HK-2 (cell line): ENCODE measurements around the gene NRF1.

Source experiments
- DNase-seq: peaks from one replicate; pipeline ENCODE4 v3.0.0-alpha.2; 2018; ENCODE audit not compliant: unreplicated experiment

NRF1 gene

DNA sequence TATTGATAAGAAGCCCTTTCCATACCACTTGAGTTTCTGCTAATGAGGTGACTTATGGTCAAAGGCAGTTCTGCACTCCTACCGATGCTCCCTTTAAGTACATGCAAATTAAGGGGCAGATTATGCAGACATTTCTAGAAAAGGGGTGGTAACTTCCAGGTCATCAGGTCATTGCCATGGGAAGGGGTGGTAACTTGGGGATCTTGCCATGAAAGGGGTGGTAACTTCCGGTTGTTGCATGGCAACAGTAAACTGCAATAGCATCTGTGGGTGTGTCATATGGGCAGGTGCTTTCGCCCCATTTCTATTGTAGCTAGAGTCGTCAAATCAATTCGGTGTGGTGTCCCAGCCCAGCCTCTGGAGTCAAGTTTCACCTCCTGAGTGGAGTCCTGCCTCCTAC lies 190.4 kb downstream of the NRF1 start:
- no peak for DNase-seq

DNA sequence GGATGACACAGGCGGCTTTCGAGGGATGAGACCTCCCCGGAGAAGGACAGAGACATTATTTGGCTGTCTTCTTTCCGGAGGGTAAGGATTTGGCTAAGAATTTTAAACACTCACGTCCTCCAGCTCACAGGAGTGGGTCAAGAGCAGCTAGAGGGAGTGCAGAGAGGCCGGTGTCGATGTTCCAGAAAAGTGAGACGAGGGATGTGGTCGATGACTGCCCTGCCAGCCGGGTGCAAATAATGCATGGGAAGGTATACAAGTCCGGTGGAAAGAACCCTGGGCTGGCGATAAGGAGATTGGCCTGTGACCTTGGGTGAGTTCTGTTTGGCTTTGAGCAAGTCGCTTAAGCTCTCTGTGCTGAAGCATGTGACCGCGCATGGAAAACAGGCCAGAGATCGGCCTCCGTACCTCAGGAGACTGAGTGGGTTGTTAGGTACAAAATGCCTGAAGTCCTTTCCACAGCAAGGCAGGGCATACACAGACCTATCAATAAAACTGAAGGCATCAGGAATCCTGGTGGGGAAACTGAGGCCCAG lies 192.1 kb downstream of the NRF1 start:
- no peak for DNase-seq

DNA sequence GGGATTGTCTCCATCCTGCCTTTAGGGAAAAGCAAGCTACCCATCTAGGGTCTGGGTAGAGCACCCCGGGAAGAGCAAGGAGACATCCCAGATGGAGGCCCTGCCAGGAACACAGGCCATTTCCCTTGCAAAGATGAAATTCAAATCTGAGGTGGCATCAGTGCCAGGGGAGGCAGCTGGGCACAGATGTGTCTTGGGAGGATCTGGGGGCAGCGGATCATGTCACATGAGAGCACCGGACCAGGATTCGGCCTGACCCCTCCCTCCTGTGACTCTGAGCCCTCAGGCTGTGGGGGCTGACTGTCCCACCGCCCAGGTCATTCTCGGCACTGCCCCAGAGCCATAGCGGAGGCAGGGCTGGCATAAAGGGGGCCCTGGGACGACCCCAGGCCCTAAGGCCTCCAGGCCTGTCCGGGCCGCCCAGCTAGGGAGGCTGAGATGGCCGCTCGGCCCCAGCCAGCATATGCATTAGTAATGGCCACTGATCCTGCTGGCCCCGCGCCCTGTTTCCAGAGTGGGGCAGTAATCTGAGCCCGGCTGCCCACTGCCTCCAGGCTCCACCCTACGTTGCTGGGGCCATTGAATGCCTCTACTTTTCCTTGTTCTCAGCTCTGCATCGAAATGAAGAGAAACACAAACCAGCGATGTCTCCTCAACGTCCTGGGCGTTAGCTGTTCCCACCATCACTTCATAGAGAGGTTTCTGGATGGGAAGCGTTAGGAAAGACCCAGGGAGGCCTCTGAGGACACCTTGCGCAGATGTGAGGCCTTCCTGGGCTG lies 192.8 kb downstream of the NRF1 start:
- DNase-seq = no peak

- DNase-seq = no peak
Observed at GRCh38 chr7:129804890-129805719, 193.6 kb downstream of the NRF1 start.
